Progenitor cell of endocrine pancreas (in vitro differentiated cells): ENCODE measurements around the gene MACF1. TPM values are rescaled to one million over a fixed set of nuclear protein-coding genes. Genes with fewer than 3 reads are reported as not detected.
"Not testable (repeated sequence)": the region's sequence is repeated elsewhere in the genome, so short reads cannot be mapped to it uniquely, and the experiment has no call there.

Source experiments
- DNase-seq: peaks from one replicate; pipeline ENCODE4 v3.0.0; 2021; ENCODE audit warnings: low spot score; ENCODE audit not compliant: unreplicated experiment
- H3K27ac Mint-ChIP-seq: 2 replicates; pipeline ENCODE4 v1.8.0; 2021; ENCODE audit warnings: mild to moderate bottlenecking, moderate library complexity, mixed read lengths
- H3K27me3 Mint-ChIP-seq: 2 replicates; pipeline ENCODE4 v1.8.0; 2021; ENCODE audit warnings: mixed read lengths
- H3K36me3 Mint-ChIP-seq: 2 replicates; pipeline ENCODE4 v1.8.0; 2022; ENCODE audit warnings: mixed read lengths; ENCODE audit not compliant: insufficient read depth
- H3K4me1 Mint-ChIP-seq: 2 replicates; pipeline ENCODE4 v1.8.0; 2021; ENCODE audit warnings: low read depth, mixed read lengths
- H3K4me3 Mint-ChIP-seq: 2 replicates; pipeline ENCODE4 v1.8.0; 2021; ENCODE audit warnings: low read depth, mild to moderate bottlenecking, moderate library complexity, mixed read lengths
- H3K9me3 Mint-ChIP-seq: 2 replicates; pipeline ENCODE4 v1.8.0; 2021; ENCODE audit warnings: low read depth, mixed read lengths
- total RNA-seq: library from RNA; stranded (reverse); gene quantifications from 2 replicates; pipeline ENCODE4 v1.2.1, GENCODE V29; 2021
- TF ChIP-seq, protein P1 (sequence below): fragments of 200-600 bp; sonication (generic); IDR thresholded peaks from one replicate; pipeline ENCODE4 v1.5.0; 2021; ENCODE audit warnings: antibody characterized with exemption, mild to moderate bottlenecking; ENCODE audit not compliant: unreplicated experiment

The MACF1 gene
- total RNA-seq, 1 donor from 2014 or later = 241 TPM

DNA sequence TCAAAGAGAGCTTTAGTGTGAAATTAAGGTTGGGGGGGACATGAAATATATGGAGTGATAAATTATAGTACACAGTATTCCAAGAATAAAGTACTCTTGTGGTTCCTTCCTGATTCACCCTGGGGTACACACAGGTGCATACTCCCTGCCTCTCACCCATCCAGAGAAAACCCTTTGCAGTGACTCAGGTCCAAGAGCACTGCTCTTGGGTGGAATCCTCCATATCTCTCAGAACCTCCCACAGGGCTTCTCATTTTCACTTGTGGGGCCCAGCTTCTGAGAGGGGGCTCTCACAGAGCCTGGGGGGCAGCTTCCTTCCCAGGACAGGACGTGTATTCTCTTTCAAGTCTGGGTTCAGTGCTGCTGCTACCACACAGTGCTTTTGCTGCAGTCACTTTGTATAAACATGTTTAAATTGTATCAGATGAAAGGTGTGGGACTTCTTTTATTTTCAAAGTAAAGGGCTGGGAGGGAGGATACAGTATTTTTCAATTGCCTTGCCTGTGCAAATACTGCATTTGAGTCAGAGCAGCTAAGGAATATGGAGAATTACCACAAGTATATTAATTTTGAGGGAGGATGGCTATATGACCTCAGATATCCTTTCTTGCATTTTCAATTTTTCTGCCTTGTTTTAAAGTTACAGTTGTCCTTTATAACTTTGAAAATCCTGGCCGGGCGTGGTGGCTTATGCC is 262.1 kb downstream of the MACF1 start:
- Mint-ChIP-seq H3K27ac (peak overlapping the region; percentile 77), H3K36me3 (peaks cover 33% of the 10 kb centered on the region), H3K9me3 (no peaks in the 10 kb centered on the region), H3K27me3 (no peaks in the 10 kb centered on the region), H3K4me3 (no peak overlapping the region), H3K4me1 (no peaks in the 10 kb centered on the region)
- no peak for DNase-seq
- TF ChIP-seq, protein P1, sequence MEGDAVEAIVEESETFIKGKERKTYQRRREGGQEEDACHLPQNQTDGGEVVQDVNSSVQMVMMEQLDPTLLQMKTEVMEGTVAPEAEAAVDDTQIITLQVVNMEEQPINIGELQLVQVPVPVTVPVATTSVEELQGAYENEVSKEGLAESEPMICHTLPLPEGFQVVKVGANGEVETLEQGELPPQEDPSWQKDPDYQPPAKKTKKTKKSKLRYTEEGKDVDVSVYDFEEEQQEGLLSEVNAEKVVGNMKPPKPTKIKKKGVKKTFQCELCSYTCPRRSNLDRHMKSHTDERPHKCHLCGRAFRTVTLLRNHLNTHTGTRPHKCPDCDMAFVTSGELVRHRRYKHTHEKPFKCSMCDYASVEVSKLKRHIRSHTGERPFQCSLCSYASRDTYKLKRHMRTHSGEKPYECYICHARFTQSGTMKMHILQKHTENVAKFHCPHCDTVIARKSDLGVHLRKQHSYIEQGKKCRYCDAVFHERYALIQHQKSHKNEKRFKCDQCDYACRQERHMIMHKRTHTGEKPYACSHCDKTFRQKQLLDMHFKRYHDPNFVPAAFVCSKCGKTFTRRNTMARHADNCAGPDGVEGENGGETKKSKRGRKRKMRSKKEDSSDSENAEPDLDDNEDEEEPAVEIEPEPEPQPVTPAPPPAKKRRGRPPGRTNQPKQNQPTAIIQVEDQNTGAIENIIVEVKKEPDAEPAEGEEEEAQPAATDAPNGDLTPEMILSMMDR = no peak

DNA sequence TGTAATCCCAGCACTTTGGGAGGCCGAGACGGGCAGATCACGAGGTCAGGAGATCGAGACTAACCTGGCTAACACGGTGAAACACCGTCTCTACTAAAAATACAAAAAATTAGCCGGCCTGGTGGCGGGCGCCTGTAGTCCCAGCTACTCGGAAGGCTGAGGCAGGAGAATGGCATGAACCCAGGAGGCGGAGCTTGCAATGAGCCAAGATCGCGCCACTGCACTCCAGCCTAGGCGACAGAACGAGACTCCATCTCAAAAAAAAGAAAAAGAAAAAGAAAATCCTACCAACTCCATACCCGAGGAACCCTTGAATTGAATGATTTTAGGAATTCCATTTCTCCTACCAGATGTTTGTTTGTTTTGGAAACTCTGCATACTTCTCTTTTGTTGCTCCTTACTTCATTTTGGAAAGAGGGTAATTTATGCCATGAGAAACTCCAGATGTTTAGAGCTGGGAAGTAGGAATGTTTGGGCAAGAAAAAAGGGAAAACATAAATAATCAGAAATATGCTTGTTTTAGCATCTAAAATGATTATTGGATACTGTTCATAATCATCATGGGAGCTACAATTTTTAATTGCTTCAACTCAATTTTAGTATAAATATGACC is 262.7 kb downstream of the MACF1 start:
- H3K27me3 Mint-ChIP-seq, DNase-seq, H3K9me3 Mint-ChIP-seq, H3K4me3 Mint-ChIP-seq, H3K4me1 Mint-ChIP-seq: not testable (repeated sequence)
- peak overlapping the region; percentile 77 for H3K27ac Mint-ChIP-seq
- H3K36me3 Mint-ChIP-seq = peaks cover 27% of the 10 kb centered on the region

DNA sequence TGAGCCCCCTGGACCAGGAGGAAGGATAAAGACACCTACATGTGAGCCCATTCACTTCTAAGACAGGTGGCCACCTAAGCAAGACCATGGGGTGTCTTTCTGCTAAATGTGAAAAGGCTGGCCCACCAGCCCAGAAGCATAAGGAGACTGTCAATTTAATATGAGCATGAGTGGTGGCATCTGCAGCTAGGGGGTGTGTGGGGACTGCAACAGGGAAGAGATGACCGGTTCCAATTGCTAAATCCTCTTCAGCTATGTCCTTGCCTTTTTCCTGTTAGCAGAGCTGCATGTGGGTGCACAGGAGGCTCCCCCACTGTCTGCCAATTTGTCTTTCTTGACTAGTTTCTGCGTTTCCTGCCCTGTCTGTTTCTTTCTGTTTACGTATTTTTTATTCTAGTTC is 264.7 kb downstream of the MACF1 start:
- TF ChIP-seq, protein P1 = no peak
- Mint-ChIP-seq H3K36me3 (peaks cover 28% of the 10 kb centered on the region), H3K27me3 (no peaks in the 10 kb centered on the region), H3K4me1 (no peaks in the 10 kb centered on the region), H3K27ac (peak overlapping the region; percentile 80), H3K4me3 (no peak overlapping the region), H3K9me3 (no peaks in the 10 kb centered on the region)
- no peak for DNase-seq

DNA sequence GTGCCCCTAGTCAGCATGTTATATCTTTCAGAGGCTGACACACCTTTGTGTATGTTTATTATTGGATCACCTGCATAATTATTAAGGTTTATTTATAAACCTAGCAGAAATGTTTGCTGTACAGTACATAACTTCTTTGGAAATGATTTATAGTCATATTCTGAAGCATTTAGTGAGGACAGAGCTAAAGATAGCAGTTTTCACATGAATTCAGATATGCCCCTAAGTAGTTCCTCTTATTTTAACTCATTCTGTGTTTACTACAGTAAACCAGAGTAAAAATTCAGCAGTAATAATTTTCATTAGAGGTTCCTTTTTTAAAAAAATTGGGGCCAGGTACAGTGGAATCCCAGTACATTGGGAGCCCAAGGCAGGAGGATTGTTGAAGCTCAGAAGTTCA is 265.5 kb downstream of the MACF1 start:
- Mint-ChIP-seq H3K9me3 (no peaks in the 10 kb centered on the region), H3K4me3 (no peak overlapping the region), H3K27ac (no peak overlapping the region), H3K27me3 (no peaks in the 10 kb centered on the region), H3K4me1 (no peaks in the 10 kb centered on the region), H3K36me3 (peaks cover 24% of the 10 kb centered on the region)
- no peak for DNase-seq
- TF ChIP-seq, protein P1 = no peak

DNA sequence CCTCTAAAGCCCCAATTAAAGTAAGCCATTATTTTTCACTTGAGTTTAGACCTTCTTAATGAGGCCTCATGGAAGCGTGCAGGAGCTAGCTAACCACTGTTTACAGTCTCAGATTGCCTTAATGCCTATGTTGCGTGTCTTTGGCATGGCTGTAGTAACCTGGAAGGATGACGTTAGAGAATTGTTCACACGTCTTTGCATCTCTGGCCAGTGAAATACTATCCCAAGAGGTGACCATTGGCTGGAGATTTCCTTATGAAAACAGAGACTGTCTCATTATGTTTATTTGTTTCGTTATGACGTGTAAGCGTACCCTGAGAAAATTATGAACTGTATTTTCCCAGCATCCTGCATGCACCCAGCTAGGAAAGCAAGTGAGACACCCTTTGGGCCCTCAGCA is 268.3 kb downstream of the MACF1 start:
- Mint-ChIP-seq H3K27ac (no peak overlapping the region), H3K4me3 (no peak overlapping the region), H3K9me3 (no peaks in the 10 kb centered on the region), H3K36me3 (peaks cover 23% of the 10 kb centered on the region), H3K4me1 (no peaks in the 10 kb centered on the region), H3K27me3 (no peaks in the 10 kb centered on the region)
- no peak for DNase-seq
- TF ChIP-seq, protein P1 = no peak

DNA sequence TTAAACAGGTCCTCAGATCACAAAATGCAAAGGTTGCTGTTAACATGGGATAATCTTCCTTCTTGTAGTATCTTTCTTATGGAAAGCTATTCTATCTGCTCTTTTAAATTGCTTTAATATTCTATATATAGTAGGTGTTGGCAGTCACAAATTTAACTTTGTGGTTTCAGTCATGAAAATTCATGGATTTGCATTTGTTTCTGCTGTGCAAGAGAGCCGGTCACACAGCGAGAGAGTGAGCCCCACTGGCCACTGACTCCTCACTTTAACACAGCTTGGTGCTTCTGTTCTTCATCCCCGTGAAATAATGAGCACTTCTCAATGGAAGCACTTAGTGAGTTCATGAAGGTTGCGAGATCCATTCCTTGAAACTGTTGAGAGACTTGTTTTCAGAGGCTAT is 268.8 kb downstream of the MACF1 start:
- TF ChIP-seq, protein P1 = no peak
- no peaks in the 10 kb centered on the region for H3K9me3 Mint-ChIP-seq
- H3K4me3 Mint-ChIP-seq = no peak overlapping the region

More for the DNA sequence above, 268.8 kb downstream of the MACF1 start:
- Mint-ChIP-seq H3K36me3 (peaks cover 23% of the 10 kb centered on the region), H3K4me1 (no peaks in the 10 kb centered on the region), H3K27me3 (no peaks in the 10 kb centered on the region), H3K27ac (no peak overlapping the region)
- DNase-seq = no peak
